Fibroblast of gingiva (primary cell): ENCODE results near the gene TNFRSF4.

Experiments used
- DNase-seq: peaks from one replicate; pipeline ENCODE4 v3.0.0-alpha.2; 2011; ENCODE audit warnings: low read depth

TNFRSF4 gene

DNA sequence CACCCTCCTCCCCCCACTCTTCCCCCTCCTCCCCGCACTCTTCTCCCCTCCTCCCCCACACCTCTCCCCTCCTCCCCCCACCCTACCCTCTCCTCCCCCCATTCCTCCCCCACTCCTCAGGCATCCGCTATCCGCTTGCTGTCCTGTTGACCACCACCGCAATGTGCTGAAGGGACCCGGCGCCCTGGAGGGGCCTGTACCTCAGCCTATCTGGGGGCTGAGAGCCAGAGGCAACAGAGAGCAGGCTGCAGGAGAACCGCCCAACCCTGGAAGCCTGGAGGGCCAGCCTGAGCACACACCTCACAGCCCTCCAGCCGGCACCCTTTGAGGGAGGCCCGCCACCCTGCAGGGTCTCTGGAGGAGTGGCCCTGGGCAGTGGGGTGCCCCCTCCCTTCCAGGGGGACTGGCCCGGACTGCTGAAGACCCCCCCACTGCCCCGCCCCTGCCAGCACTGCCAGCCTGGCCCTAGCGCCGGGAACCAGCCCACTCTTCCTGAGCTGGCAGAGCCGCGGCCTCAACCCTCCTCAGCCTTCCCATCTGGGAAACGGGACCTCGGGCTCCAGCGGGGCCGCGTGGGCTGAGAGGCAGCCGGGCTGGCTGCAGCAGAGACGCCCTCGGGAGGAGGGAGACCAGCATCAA, 31.3 kb upstream of the TNFRSF4 start:
- no peak for DNase-seq

DNA sequence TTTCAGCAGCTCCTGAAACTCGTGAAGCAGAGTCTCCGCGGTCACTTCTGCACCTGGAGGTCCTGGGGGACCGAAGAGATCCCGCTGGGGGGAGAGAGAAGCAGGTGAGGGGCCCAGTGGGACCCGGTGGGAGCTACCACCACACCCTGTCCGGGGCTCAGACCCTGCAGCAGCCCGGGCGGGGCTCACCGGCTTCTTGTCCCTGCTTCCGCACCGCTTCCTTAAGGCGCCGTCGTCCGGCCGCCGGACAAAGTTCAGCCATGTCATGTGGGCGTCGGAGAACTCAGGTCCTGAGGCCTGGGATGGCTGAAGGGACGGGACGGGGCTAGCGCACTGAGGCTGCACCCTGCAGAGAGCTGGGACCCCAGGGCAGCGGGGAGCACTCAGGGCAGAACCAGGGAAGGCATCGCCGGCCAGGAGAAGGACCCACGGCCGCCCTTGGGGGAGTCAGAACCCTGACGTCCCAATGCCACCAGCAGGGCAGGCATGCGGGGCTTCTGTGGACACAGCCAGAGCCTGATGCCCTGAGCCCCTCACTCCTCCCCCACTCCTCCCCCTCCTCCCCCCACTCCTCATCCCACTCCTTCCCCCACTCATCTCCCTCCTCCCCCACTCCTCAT, 30.3 kb upstream of the TNFRSF4 start:
- DNase-seq, result no peak

DNA sequence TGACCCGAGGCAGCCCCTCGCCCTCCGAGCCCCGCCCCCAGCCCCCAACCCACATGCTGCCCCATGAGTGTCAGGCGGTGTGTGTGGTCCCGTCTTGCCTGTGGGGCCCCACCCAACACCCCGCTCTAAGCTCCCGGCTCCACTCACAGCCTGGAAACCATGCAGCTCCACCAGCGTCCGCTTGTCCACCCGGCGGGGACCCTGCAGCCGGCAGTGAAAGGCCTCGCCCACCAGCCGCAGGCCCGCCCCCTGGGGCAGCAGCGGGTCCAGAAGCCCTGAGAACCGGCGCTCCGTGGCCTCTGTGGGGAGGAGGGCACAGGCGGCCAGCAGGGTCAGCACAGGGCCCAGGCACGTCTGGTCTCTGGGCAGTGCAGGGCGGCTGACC, 29.8 kb upstream of the TNFRSF4 start:
- DNase-seq, result no peak

DNA sequence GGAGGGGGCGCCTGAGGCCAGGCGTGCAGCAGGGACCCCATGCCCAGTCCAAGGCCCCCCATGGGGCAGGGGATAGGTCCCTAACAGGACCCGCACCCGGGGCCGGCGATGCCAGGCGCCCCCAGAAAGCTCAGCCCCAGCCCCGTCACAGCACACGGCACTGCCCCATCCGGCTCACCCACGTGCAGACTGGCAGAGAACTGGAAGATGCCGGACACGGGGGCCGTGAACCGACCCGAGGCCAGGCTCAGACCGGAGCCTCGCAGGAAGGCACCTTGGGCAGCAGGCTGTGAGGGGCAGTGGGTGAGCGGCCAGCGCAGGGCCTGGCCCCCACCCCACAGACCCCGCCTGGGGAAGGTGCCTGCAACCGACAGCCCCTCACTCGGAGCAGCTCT, 29.3 kb upstream of the TNFRSF4 start:
- DNase-seq, result no peak

DNA sequence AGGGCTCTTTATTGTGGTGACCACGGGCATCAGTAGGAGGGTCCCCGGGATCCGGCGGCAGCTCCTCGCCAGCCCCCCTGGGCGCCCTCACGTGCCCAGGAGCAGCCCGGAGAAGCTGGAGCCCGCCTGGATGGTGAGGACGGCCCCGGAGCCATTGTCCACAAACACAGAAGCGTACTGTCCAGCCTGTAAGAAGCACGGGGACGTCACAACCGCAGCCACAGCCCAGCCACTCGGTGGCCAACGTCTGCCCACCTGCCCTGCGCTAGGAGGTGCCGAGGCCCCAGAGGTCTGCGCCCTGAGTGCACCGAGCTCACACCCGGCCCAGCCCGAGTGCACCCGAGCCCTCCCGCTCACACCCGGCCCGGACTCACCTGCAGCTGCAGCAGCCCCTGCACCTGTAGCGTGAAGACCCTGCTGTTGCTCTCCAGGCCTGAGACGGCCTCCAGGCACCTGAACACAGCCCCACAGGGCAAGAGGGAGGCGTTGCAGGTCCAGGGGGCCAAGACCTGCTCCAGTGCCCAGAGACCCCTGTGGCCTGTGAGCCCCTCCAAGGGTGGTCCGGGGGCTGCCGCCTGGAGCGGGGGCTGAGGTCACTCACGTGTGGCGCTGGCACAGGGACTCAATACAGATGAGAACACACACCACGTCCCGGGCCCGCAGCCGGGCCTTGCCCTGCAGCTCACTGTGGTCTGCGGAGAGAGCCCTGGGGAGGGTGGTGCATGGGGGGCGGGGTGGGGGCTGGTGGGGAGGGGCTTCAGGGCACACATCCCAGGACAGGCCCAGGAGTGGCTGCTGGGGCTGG, 28.7 kb upstream of the TNFRSF4 start:
- no peak for DNase-seq

DNA sequence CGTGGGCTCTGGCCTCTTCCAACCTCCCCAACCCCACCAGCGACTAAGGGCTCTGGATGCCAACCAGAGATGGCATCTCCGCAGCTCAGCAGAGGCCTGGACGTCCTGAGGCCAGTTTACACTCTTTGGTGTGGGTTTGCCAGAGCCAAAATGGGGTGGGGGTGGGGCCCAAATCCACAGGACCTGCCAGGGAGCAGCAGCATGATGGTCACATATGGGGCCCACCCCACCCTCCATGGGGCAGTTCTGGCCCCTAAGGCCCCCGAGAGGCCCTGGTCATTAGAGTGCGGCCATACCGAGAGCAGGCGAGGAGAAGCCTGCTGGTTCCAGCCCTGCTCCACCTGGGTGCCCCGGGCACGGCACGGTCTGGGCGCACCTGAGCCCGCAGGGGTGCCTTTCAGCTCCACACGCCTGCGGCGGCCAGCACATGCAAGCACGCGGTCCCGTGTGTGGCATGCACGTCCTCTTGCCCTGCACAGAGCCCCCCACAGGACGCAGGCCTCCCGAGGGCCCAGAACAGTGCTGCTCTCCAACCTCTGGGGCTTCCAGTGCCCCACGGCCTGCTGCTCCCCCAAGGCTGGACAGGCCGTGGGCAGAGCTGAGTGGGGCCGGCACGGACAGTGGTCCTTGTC, 27.8 kb upstream of the TNFRSF4 start:
- no peak for DNase-seq

DNA sequence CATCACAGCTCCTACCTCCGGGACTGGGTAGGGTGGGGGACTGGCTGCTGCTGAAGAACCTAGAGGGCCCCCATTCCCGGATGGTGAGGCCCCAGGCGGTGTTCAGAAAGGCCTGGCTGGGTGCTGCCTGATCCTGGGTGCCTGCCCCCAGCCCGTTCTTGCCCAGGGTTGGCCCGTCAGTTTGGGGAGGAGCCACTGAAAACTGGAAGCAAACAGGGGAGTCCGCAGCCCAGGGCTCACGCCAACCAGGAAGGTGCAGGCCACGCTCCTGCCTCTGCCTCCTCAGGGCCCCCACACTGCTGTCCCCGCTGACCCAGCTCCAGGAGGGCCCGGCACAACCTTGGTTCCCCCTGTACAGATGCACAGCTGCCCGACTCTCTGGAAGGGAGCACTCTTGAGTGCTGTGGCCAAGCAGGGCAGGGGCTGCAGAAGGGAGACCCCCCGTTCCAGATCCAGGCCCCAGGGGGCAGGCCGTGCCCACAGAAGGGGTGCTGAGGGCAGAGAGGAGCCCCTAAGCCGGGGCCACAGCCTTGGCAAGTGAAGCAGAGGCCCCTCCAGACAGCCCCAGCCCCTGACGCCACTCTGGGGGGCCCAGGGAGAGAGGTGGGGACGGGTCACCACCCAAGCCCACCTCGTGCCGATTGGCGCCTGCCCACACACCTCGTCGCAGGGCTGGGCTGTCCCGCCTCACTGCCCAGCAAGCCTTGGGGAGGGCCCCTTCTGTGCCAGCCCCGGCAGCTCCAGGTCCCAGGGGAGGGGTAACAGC, 27.1 kb upstream of the TNFRSF4 start:
- no peak for DNase-seq

DNA sequence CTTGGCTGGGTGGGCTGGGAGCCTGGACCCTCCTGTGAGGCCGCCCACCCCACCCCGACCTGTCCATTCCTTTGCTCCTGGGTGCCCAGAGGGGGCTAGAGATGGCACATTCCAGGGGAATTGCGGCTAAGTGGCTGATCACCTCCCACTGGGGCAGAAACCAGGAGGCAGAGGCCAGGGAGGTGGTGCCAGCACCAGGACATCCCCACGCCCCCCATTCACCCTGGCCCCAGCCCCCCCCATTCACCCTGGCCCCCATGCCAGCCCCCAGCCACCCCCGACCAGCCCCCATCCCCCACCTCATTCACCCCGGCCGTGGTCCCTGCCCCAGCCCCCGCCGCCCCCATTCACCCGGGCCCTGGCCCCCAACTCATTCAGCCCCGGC, 26.4 kb upstream of the TNFRSF4 start:
- no peak for DNase-seq

DNA sequence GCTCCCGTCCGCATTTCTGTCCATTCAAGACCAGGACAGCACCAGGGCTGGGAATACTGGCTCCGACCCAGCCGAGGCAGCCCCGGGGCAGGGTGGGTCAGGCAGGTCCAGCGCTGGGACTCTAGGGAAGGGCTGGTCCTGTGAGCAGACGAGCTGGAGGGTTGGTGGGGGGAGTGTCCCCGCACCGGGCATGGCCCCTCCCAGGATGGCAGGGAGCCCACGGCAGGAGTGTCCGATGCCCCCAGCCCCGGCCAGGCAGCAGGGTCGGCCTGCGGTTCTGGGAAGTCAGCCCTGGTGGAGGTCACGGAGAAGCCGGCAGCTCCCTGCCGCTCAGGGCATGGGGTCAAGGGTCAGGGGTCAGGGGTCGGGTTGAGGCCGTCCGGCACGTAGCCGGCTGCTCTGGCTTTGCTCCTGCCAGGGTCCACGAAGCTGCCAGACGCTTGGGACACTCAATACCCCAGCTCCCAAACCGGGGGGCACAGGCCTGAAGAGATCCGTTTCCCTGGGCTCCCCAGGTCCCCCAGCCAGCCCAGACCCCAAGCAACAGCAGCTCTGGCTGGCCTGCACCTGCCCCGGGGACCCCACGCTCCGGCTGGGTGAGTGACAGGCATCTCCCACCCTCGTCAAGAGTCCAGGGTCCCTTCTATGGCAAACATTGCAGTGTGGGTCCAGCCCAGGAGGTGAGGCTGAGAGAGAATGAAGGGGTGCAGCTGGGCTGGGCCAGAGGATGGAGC, 25.8 kb upstream of the TNFRSF4 start:
- no peak for DNase-seq

DNA sequence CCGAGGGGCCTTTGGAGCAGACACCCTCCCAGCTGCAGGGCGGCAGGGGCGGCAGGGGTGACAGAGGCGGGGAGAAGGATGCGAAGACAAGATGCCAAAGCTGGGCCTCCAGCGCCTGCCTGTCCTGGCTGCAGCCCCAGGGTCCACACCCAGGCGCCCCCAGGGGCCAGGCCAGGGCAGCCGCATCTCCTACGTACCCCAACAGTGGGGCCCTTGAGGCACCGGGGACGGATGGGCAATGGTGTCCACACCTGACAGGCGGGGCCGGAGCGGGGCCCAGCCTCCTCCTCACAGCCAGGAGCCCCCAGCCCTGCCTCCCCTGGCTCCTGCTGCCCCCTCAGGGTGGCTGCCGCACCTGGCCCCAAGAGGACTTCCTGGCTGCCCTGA, 25.3 kb upstream of the TNFRSF4 start:
- no peak for DNase-seq

DNA sequence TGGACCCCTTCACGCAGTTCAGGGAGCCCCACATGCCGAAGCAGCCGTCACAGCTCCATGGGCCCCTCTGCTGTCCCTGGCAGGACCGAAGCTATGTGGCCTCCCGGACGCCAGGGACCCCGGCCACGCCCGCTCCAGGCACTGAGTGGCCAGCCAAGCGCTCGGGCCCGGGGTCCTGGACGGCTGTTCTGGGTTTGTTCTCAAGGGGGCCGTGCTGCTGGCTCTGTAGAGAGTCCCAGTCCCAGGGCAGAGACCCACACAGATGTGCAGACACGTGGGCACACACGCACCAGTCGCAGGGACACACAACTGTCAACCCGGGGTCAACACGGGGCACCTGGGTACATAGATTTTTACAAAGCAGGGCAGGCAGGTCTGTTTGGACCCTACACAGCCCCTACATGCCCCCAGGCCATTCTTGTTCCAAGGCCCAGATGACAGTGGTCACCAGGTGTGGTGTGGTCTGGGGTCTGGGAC, 24.8 kb upstream of the TNFRSF4 start:
- no peak for DNase-seq

DNA sequence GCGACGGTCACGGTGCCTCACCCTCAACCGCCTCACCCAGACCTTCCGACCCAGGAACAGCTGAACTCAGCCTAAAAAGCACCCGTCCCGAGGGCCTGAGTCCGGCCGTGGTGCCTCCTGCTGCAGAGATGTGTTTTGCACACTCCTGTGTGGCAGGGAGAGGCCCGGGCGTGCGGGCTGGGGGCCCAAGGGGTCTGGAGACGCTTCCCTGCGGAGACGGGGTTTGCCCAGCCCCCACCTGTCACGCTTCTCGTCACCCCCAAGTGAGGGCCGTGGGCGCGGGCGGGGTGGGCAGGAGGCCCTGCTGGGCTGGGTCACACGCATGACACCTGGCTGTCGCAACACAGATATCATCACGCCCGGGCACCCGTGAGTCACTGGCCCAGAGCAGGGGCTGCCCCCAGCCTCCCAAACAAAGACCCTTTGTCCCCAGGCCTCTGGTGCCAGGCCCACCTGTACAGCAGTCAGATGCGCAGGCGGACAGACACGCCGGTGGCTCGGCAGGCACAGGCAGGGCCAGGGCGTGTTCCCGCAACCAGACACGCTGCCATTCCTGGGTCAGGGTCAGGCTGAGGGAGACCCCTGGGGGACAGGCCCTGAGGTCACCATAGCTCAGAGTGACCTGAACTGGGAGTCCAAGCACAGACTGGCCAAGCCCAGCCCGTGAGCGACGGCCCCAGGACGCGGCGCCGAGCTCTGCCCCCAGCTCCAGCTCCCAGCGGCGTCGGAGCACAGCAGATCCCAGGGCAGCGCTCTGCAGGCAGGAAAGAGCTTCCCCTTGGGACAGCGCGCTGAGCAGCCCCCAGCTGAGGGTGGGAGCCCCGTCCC, 24.1 kb upstream of the TNFRSF4 start:
- no peak for DNase-seq

DNA sequence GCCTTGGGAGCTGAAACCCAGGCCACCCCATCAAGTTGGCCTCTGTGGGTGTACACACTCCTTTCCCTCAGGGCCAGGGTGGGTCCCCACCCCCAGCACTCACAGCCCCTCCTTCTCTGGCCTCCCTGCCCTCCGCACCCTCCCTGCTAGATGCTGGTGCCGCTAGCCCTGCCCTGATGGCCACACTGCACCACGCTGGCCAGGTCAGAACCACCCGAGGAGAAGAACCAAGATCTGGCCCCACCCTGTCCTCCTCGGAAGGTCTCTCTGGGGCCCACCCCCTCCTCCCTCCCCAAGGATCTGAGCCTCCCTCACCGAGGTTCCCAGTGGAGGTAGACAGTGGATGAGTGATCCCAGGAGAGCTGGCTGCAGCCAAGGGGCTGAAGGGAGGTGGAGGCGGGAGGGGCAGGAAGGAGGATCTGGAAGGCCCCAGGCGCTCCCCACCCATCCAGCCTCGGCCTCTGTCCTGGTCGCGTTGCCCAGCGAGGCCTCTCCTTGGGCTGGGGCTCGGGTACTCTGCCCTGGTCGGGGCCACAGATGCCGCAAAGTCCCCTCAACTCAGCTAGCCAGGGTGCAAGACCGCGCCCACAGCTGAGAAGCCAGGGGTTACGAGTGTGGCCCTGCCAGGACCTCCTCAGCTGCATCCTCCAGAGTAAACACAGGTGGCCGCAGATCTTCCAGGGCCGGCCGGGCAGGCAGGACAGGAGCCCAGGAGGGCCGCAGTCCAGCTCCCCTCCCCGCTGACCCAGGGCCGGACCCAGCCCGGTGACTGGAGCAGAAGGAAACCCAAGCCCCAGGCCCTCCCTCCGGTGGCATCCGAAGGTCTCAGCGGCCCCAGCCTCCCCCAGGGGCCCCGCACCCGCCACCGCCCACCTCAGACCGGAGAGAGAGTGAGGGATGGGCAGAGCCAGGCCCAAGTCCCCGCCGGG, 23.3 kb upstream of the TNFRSF4 start:
- DNase-seq, result no peak

DNA sequence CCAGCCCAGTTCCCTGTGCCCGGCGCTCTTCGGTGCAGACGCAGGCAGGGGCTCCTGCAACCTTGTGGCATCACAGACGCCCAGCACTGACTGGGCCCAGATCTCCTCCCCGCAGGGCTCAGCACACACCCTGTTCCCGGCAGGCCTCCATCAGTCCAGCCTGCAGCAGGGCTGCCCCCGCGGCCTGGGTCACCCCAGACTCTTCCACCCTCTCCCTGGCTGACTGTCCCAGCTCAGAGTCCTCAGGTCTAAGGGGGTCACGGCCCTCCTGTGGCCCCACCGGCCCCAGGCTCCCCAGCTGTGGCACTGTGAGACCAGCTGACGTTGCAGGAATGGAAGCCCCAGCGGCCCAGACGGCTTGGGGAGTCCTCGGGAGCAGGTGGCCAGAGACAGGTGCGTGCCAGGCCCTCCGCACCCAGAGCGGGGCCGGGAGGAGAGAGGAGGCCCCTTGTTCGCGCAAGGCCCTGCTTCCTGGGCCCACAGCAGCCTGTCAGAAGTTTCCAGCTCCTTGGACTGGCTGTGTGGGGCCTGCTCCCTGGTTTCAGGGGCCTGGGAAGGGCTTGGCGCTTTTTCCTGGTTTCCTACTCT, 22.3 kb upstream of the TNFRSF4 start:
- DNase-seq, result no peak

DNA sequence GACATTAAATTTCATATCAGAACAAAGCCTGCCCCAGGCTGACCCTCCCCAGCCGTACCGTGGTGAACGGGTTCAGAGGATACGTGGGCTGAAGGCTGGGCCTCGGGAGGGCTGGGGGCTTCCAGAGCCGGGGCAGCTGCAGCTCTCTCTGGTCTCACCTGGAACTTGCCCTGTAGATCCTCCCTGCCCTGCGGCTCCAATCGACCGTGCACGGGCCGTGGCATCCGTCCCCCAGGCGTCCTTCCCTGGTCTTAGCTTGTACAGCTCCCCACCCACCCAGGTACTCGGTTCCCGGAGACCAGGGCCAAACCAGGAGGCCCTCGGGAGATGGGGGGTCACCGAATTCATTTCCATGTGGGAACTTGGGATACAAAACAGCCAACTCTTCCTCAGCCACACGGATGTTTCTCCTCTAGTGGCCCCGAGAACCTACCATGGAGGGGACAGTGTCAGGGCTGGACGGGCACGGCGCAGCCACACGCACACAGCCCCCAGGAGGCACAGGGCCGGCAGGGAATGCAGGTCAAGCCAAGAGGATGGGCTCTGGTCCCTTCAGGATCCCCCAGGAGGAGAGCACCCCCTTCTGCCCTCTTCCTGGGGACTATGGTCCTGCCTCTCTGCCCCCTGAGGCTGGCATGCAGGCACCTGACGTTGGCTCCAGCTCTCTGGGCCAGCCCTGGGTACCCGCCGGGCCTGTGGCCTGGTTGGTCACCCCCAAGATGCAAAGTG, 21.2 kb upstream of the TNFRSF4 start:
- no peak for DNase-seq

DNA sequence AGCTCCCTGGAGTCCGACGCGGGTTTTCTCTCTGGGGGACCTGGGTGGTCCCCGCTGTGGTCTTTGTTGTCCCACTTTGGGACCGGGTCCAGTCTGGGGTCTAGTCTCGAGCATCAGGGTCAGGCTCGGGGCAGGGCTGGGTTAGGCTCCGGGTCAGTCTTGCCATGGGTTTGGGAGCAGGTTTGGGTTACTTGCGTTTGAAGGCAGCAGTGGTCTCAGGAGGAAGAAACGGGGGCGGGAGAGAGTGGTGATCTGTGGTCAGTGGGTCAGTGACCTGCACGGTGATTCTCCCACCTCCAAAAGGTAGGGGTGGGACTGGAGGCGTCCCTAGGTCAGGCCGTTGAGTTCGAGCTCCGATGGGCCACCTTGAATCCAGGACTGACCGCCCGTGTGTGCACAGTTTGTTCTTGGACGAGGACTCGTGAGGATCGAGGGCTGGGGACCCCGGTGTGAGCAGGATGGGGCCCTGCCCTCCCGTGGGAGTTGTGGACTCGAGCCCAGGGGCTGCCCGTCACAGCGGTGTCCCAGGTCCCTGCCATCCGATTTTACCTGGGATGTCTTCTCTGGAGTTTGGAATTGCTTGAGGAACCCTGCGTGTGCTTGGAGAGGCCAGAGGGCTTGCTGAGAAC, 20.3 kb upstream of the TNFRSF4 start:
- no peak for DNase-seq

DNA sequence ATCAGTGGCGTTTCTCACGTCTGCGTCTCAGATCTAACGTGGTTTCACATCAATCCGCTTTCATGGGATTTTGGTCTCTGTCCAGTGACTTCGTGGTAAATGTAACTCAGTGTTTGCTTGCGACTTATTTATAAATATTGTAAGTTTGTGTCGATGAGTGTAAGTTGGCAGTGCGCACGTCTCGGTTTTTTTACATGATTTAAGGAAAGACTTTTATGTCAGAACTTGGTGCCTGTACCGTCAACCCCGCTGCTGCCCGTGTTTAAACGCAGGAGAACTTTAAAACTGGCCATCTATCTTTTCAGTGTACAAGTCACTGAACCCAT, 19.6 kb upstream of the TNFRSF4 start:
- DNase-seq, result no peak
